SKM-1 treated with dmso at 0.1 percent for 144 hours (cell line): Measurements from ENCODE around the gene LCE1A.

Experiments used
- DNase-seq: peaks from one replicate; lab custom pipeline; 2025; ENCODE audit not compliant: unreplicated experiment; lab: John Stamatoyannopoulos, UW

LCE1A gene

GRCh38 chr1:152869808-152870419 lies 42.6 kb downstream of the LCE1A start:
- DNase-seq = peak; percentile 31

GRCh38 chr1:152870831-152871730 lies 43.8 kb downstream of the LCE1A start:
- DNase-seq = peak; percentile 19

GRCh38 chr1:152871731-152872126 lies 44.5 kb downstream of the LCE1A start:
- no peak for DNase-seq

- no peak for DNase-seq
Observed at GRCh38 chr1:152873495-152873894, 46.2 kb downstream of the LCE1A start.

GRCh38 chr1:152876827-152877226 lies 49.6 kb downstream of the LCE1A start:
- DNase-seq = no peak
